H9 (cell line): ENCODE measurements around the gene PHGDH. TPM values are rescaled to one million over a fixed set of nuclear protein-coding genes. Genes with fewer than 3 reads are reported as not detected.
"Not testable (repeated sequence)": the region's sequence is repeated elsewhere in the genome, so short reads cannot be mapped to it uniquely, and the experiment has no call there.

Experiments
- DNase-seq: peaks from one replicate; pipeline ENCODE4 v3.0.0-alpha.2; 2017
- H2AFZ ChIP-seq: one replicate; pipeline ENCODE4 v1.6.1; 2013; ENCODE audit warnings: mild to moderate bottlenecking, low read length, control low read depth, moderate library complexity
- H2AK5ac ChIP-seq: 2 replicates; pipeline ENCODE4 v1.6.1; 2013; ENCODE audit warnings: low read length, control low read depth, mixed read lengths; ENCODE audit not compliant: insufficient read length
- H2BK120ac ChIP-seq: one replicate; pipeline ENCODE4 v1.6.1; 2013; ENCODE audit warnings: low read depth, mild to moderate bottlenecking, low read length, control low read depth, inconsistent platforms; ENCODE audit not compliant: poor library complexity, severe bottlenecking
- H2BK12ac ChIP-seq: 2 replicates; pipeline ENCODE4 v1.6.1; 2013; ENCODE audit warnings: low read length, control low read depth, mixed read lengths, low read depth; ENCODE audit not compliant: insufficient read length
- H2BK15ac ChIP-seq: 2 replicates; pipeline ENCODE4 v1.6.1; 2013; ENCODE audit warnings: low read depth, low read length, control low read depth
- H2BK20ac ChIP-seq: one replicate; pipeline ENCODE4 v1.6.1; 2013; ENCODE audit warnings: low read depth, mild to moderate bottlenecking, low read length, control low read depth, inconsistent platforms; ENCODE audit not compliant: poor library complexity, severe bottlenecking
- H2BK5ac ChIP-seq: 2 replicates; pipeline ENCODE4 v1.6.1; 2013; ENCODE audit warnings: low read length, control low read depth, mixed read lengths; ENCODE audit not compliant: insufficient read length
- H3K14ac ChIP-seq: 2 replicates; pipeline ENCODE4 v1.6.1; 2013; ENCODE audit warnings: low read length, control low read depth; ENCODE audit not compliant: insufficient read depth
- H3K18ac ChIP-seq: 2 replicates; pipeline ENCODE4 v1.6.1; 2013; ENCODE audit warnings: low read depth, mild to moderate bottlenecking, mixed read lengths, low read length, control low read depth; ENCODE audit not compliant: insufficient read length
- H3K23ac ChIP-seq: 2 replicates; pipeline ENCODE4 v1.6.1; 2013; ENCODE audit warnings: low read length, control low read depth, mixed read lengths, low read depth; ENCODE audit not compliant: insufficient read length
- H3K23me2 ChIP-seq: 2 replicates; pipeline ENCODE4 v1.6.1; 2013; ENCODE audit warnings: low read depth, mild to moderate bottlenecking, mixed read lengths, low read length, control low read depth; ENCODE audit not compliant: insufficient read length, poor library complexity, severe bottlenecking
- H3K27ac ChIP-seq: 2 replicates; pipeline ENCODE4 v1.5.1; 2013; ENCODE audit warnings: low read length, control low read depth, mixed read lengths, low read depth; ENCODE audit not compliant: insufficient read length
- H3K27me3 ChIP-seq: 2 replicates; pipeline ENCODE4 v1.6.1; 2013; ENCODE audit warnings: low read length, control low read depth, inconsistent platforms; ENCODE audit not compliant: insufficient read depth
- H3K4ac ChIP-seq: 2 replicates; pipeline ENCODE4 v1.6.1; 2013; ENCODE audit warnings: low read depth, mild to moderate bottlenecking, control low read depth, inconsistent platforms, low read length, moderate library complexity
- H3K4me1 ChIP-seq: 2 replicates; pipeline ENCODE4 v1.6.1; 2013; ENCODE audit warnings: low read length, control low read depth, inconsistent platforms; ENCODE audit not compliant: insufficient read depth
- H3K4me2 ChIP-seq: 2 replicates; pipeline ENCODE4 v1.6.1; 2013; ENCODE audit warnings: low read length, control low read depth, mixed read lengths; ENCODE audit not compliant: insufficient read length, insufficient read depth
- H3K56ac ChIP-seq: 2 replicates; pipeline ENCODE4 v1.6.1; 2013; ENCODE audit warnings: low read depth, mild to moderate bottlenecking, mixed read lengths, low read length, control low read depth; ENCODE audit not compliant: insufficient read length
- H3K79me1 ChIP-seq: 2 replicates; pipeline ENCODE4 v1.6.1; 2013; ENCODE audit warnings: low read depth, mild to moderate bottlenecking, moderate library complexity, low read length, control low read depth, inconsistent platforms; ENCODE audit not compliant: insufficient read depth, poor library complexity, severe bottlenecking
- H3K79me2 ChIP-seq: 2 replicates; pipeline ENCODE4 v1.6.1; 2013; ENCODE audit warnings: low read length, control low read depth, inconsistent platforms; ENCODE audit not compliant: insufficient read depth
- H3K9ac ChIP-seq: 2 replicates; pipeline ENCODE4 v1.6.1; 2013; ENCODE audit warnings: low read length, control low read depth, mixed read lengths; ENCODE audit not compliant: insufficient read length; ENCODE audit errors: extremely low read depth
- H3K9me3 ChIP-seq: one replicate; pipeline ENCODE4 v1.6.1; 2013; ENCODE audit warnings: low read depth, low read length, inconsistent platforms; ENCODE audit not compliant: control insufficient read depth
- H3T11ph ChIP-seq: one replicate; pipeline ENCODE4 v1.6.1; 2013; ENCODE audit warnings: mild to moderate bottlenecking, low read length, control low read depth, inconsistent platforms
- H4K20me1 ChIP-seq: one replicate; pipeline ENCODE4 v1.6.1; 2013; ENCODE audit not compliant: control insufficient read depth, insufficient read length, insufficient read depth
- H4K5ac ChIP-seq: 2 replicates; pipeline ENCODE4 v1.6.1; 2013; ENCODE audit warnings: low read depth, mild to moderate bottlenecking, mixed read lengths, low read length, control low read depth; ENCODE audit not compliant: insufficient read length
- H4K8ac ChIP-seq: replicated peaks from 2 replicates; pipeline ENCODE4 v1.6.1; 2013; ENCODE audit warnings: low read length, control low read depth, mixed read lengths, low read depth; ENCODE audit not compliant: insufficient read length
- H4K91ac ChIP-seq: 2 replicates; pipeline ENCODE4 v1.6.1; 2013; ENCODE audit warnings: low read depth, mild to moderate bottlenecking, moderate library complexity, mixed read lengths, low read length, control low read depth; ENCODE audit not compliant: insufficient read length
- H3K27ac Mint-ChIP-seq, 3 experiments: 2 replicates in 2 of 3; 3 replicates in 1 of 3; pipeline ENCODE4 v1.8.0; 2020 to 2021; ENCODE audit warnings: mixed read lengths in 3 of 3, mild to moderate bottlenecking in 1 of 3, moderate library complexity in 1 of 3
- H3K27me3 Mint-ChIP-seq: 2 replicates; pipeline ENCODE4 v1.8.0; 2021; ENCODE audit warnings: low read depth, mild to moderate bottlenecking, moderate library complexity, mixed read lengths
- H3K36me3 Mint-ChIP-seq, 3 experiments: 2 replicates in 2 of 3; 3 replicates in 1 of 3; pipeline ENCODE4 v1.8.0; 2020 to 2021; ENCODE audit warnings: low read depth in 3 of 3, mixed read lengths in 3 of 3; ENCODE audit not compliant: insufficient read depth in 1 of 3
- H3K4me1 Mint-ChIP-seq, 2 experiments: 2 replicates each; pipeline ENCODE4 v1.8.0; 2020; ENCODE audit warnings: mixed read lengths in 2 of 2
- H3K4me3 Mint-ChIP-seq, 2 experiments: 2 replicates in 1 of 2; 3 replicates in 1 of 2; pipeline ENCODE4 v1.8.0; 2020 to 2021; ENCODE audit warnings: mild to moderate bottlenecking in 2 of 2, mixed read lengths in 2 of 2, moderate library complexity in 1 of 2
- H3K9me3 Mint-ChIP-seq, 2 experiments: 2 replicates in 1 of 2; 3 replicates in 1 of 2; pipeline ENCODE4 v1.8.0; 2020; ENCODE audit warnings: mild to moderate bottlenecking in 2 of 2, mixed read lengths in 2 of 2, moderate library complexity in 1 of 2
- CTCF ChIP-seq: fragments of 200-600 bp; sonication (generic); conservative IDR thresholded peaks from 3 replicates; pipeline ENCODE4 v1.8.0; 2021; ENCODE audit warnings: antibody characterized with exemption, mild to moderate bottlenecking
- WGBS: extraction: QIAGEN DNeasy Blood & Tissue Kit; methylation state at CpG from one replicate; pipeline ENCODE4 v1.1.7; 2013; ENCODE audit warnings: missing lambda C conversion rate, low lambda C conversion rate, mixed read lengths; ENCODE audit not compliant: insufficient read length; ENCODE audit errors: extremely low coverage; 5-methylcytosine and 5-hydroxymethylcytosine counted together
- total RNA-seq: library from RNA; stranded (reverse); gene quantifications from 2 replicates; pipeline ENCODE4 v1.2.1, GENCODE V29; 2021

PHGDH gene
- total RNA-seq, 1 experiment from 2014 or later: 458 TPM

GRCh38 chr1:119689511-119689910 lies 22.2 kb upstream of the PHGDH start:
- Mint-ChIP-seq H3K4me1 (peaks cover 41 to 49% of the 10 kb centered on the region in 2 experiments), H3K4me3 (no peak overlapping the region), H3K9me3 (peaks cover 7 to 10% of the 10 kb centered on the region in 2 experiments; a peak in 3 of 5 replicates), H3K27ac (peak overlapping the region in 1 of 3 experiments; percentile 70; a peak in 4 of 7 replicates), H3K36me3 (peaks cover 0 to 7% (median 0%) of the 10 kb centered on the region in 3 experiments; a peak in 1 of 7 replicates), H3K27me3 (peaks cover 7% of the 10 kb centered on the region)
- no peaks in the 10 kb centered on the region for H4K20me1 ChIP-seq
- H3K4me1 ChIP-seq: peaks cover 15% of the 10 kb centered on the region; the same call in 1 of the 2 replicates
- H3K27me3 ChIP-seq: no peaks in the 10 kb centered on the region
- no peak overlapping the region for H2BK5ac ChIP-seq
- TF ChIP-seq CTCF: no peak
- no peaks in the 10 kb centered on the region for H3K23me2 ChIP-seq
- no peak overlapping the region for H2BK15ac ChIP-seq
- no peak overlapping the region for H3K9ac ChIP-seq
- no peak overlapping the region for H2AK5ac ChIP-seq
- no peak overlapping the region for H3K18ac ChIP-seq
- H4K5ac ChIP-seq: no peak overlapping the region
- H3K23ac ChIP-seq: no peak overlapping the region
- no peaks in the 10 kb centered on the region for H3K9me3 ChIP-seq
- no peak overlapping the region for H3K27ac ChIP-seq
- no peak overlapping the region for H3K4ac ChIP-seq
- H3K79me1 ChIP-seq: no peaks in the 10 kb centered on the region
- H2BK20ac ChIP-seq: no peak overlapping the region
- no peak overlapping the region for H3K14ac ChIP-seq
- no peak overlapping the region for H4K8ac ChIP-seq
- H4K91ac ChIP-seq: no peak overlapping the region
- no peak overlapping the region for H2AFZ ChIP-seq
- no peak overlapping the region for H3K4me2 ChIP-seq
- H3K79me2 ChIP-seq: no peaks in the 10 kb centered on the region
- DNase-seq: no peak
- no peak overlapping the region for H2BK12ac ChIP-seq
- H2BK120ac ChIP-seq: no peak overlapping the region
- no peak overlapping the region for H3T11ph ChIP-seq
- no peak overlapping the region for H3K56ac ChIP-seq

- H3K56ac ChIP-seq, H4K8ac ChIP-seq, H2BK12ac ChIP-seq, H3K14ac ChIP-seq, H3K4me3 Mint-ChIP-seq, H3K27me3 ChIP-seq, H3K4me2 ChIP-seq, H3K4me1 Mint-ChIP-seq, H3K9me3 ChIP-seq, H2BK20ac ChIP-seq, H3K4me1 ChIP-seq, H3K23me2 ChIP-seq, H2BK120ac ChIP-seq, H2BK5ac ChIP-seq, H4K20me1 ChIP-seq, H3K79me1 ChIP-seq, H3K18ac ChIP-seq, H2AFZ ChIP-seq, H3K27ac Mint-ChIP-seq, H4K5ac ChIP-seq, H3T11ph ChIP-seq, H2AK5ac ChIP-seq, H3K9ac ChIP-seq, H2BK15ac ChIP-seq, H3K4ac ChIP-seq, H4K91ac ChIP-seq, H3K79me2 ChIP-seq, DNase-seq, H3K23ac ChIP-seq, H3K27ac ChIP-seq: not testable (repeated sequence)
- Mint-ChIP-seq H3K9me3 (peaks cover 18 to 22% of the 10 kb centered on the region in 2 experiments), H3K27me3 (peaks cover 24% of the 10 kb centered on the region), H3K36me3 (peaks cover 8 to 26% (median 12%) of the 10 kb centered on the region in 3 experiments)
- WGBS: no CpG with 5 or more reads among the region's 4 CpGs
These were observed 14.9 kb upstream of the PHGDH start for GRCh38 chr1:119696863-119697262.
